NT2/D1 (cell line): ENCODE results near the gene TMEM132D.

Experiments
- SUZ12 ChIP-seq: IDR thresholded peaks from 2 replicates; pipeline ENCODE4 v1.6.1; 2011; ENCODE audit not compliant: insufficient read length, insufficient read depth; ENCODE audit errors: extremely low read depth
- YY1 ChIP-seq: IDR thresholded peaks from 2 replicates; pipeline ENCODE4 v1.6.1; 2011; ENCODE audit not compliant: insufficient read length, insufficient read depth
- ZNF274 ChIP-seq: IDR thresholded peaks from 2 replicates; pipeline ENCODE4 v1.6.1; 2011; ENCODE audit warnings: mild to moderate bottlenecking, low read depth, low read length

GRCh38 chr12:129720618-129721017 lies 183.2 kb downstream of the TMEM132D start:
- TF ChIP-seq YY1, result no peak
- no peak for TF ChIP-seq ZNF274
- TF ChIP-seq SUZ12, result no peak
